GM12878 (cell line): ENCODE data around the gene C1orf174. TPM values are rescaled to one million over a fixed set of nuclear protein-coding genes. Genes with fewer than 3 reads are reported as not detected.

ENCODE experiments used
- ATAC-seq: fragments of 200-7000 bp; cut with Tn5 transposase; 3 replicates; pipeline ENCODE4 v1.9.1; 2020; ENCODE audit warnings: mild to moderate bottlenecking, moderate library complexity
- BruUV-seq: library from RNA; stranded (reverse); fragments of 400-500 nt; replicated peaks from 2 replicates; lab custom pipeline; 2021; lab: Mats Ljungman, UMichigan
- CTCF ChIA-PET: fragments of 300-600 bp; sonication (Branson Sonifier 250); formaldehyde crosslinking; extraction: SDS; loops from one replicate; lab custom pipeline; 2021; ENCODE audit warnings: inconsistent platforms; lab: Yijun Ruan, JAX
- POLR2A ChIA-PET: fragments of 350-600 bp; formaldehyde crosslinking; extraction: SDS; loops from one replicate; lab custom pipeline; 2021; ENCODE audit warnings: inconsistent platforms; lab: Charles Lee
- RAD21 ChIA-PET: fragments of 300-600 bp; sonication (Branson Sonifier 250); formaldehyde crosslinking; loops from one replicate; lab custom pipeline; 2023; ENCODE audit warnings: antibody characterized with exemption; ENCODE audit not compliant: unreplicated experiment; lab: Charles Lee
- SMC1A ChIA-PET: fragments of 300-600 bp; sonication (Branson Sonifier 250); formaldehyde crosslinking; loops from one replicate; lab custom pipeline; 2023; ENCODE audit not compliant: unreplicated experiment, uncharacterized antibody; lab: Charles Lee
- DNase-seq: peaks from one replicate; pipeline ENCODE4 v3.0.0-alpha.2; 2011; ENCODE audit warnings: low read depth, low spot score
- FAIRE-seq: peaks from 3 replicates; lab custom pipeline; 2011; peaks lifted over from hg19 to GRCh38; lab: Jason Lieb, UNC
- H2AFZ ChIP-seq: 2 replicates; pipeline ENCODE4 v1.6.0; 2011; ENCODE audit warnings: low read depth, low read length, control low read depth; ENCODE audit not compliant: control insufficient read depth
- H3K27ac ChIP-seq: 2 replicates; pipeline ENCODE4 v1.5.1; 2011; ENCODE audit warnings: control low read depth; ENCODE audit not compliant: control insufficient read depth, insufficient read depth
- H3K27me3 ChIP-seq, 2 experiments: replicated peaks in 1 of 2; 2 replicates each; pipeline versions ENCODE4 v1.6.0 to v1.6.1; 2011; ENCODE audit warnings: low read length in 1 of 2; ENCODE audit not compliant: control insufficient read depth in 2 of 2, insufficient read depth in 2 of 2
- H3K36me3 ChIP-seq, 2 experiments: 2 replicates each; pipeline ENCODE4 v1.5.1; 2011; ENCODE audit warnings: low read length in 1 of 2; ENCODE audit not compliant: control insufficient read depth in 2 of 2, insufficient read depth in 2 of 2
- H3K4me1 ChIP-seq: 2 replicates; pipeline ENCODE4 v1.6.1; 2011; ENCODE audit warnings: mild to moderate bottlenecking, low read length, moderate library complexity, mixed read lengths; ENCODE audit not compliant: control insufficient read depth, insufficient read depth
- H3K4me2 ChIP-seq: 2 replicates; pipeline ENCODE4 v1.6.0; 2011; ENCODE audit warnings: control low read depth; ENCODE audit not compliant: control insufficient read depth, insufficient read depth
- H3K4me3 ChIP-seq: fragments of 200-600 bp; sonication (generic); 2 replicates; pipeline ENCODE4 v1.5.1; 2016
- H3K79me2 ChIP-seq: 2 replicates; pipeline ENCODE4 v1.6.0; 2011; ENCODE audit warnings: low read length; ENCODE audit not compliant: control insufficient read depth, insufficient read depth
- H3K9ac ChIP-seq: 2 replicates; pipeline ENCODE4 v1.8.0; 2011; ENCODE audit warnings: low read length, control low read depth, mixed read lengths; ENCODE audit not compliant: control insufficient read depth, insufficient read depth
- H3K9me3 ChIP-seq: replicated peaks from 3 replicates; pipeline ENCODE4 v1.5.1; 2011; ENCODE audit warnings: mild to moderate bottlenecking, low read length; ENCODE audit not compliant: control insufficient read depth, insufficient read depth
- H4K20me1 ChIP-seq: 2 replicates; pipeline ENCODE4 v1.6.0; 2011; ENCODE audit not compliant: control insufficient read depth, insufficient read depth
- ASH2L ChIP-seq: fragments of 300-600, 200-600 bp; sonication (generic); IDR thresholded peaks from 2 replicates; pipeline ENCODE4 v1.6.1; 2017; ENCODE audit warnings: low read depth, mild to moderate bottlenecking, borderline replicate concordance
- BCLAF1 ChIP-seq: fragments of 450-650 bp; IDR thresholded peaks from 2 replicates; pipeline ENCODE4 v1.6.1; 2017; ENCODE audit warnings: antibody characterized with exemption, mild to moderate bottlenecking, moderate library complexity
- CEBPB ChIP-seq, 2 experiments: fragments of 150-350 bp in 1 of 2; IDR thresholded peaks; 2 replicates each; pipeline ENCODE4 v1.6.1; 2012 to 2014; ENCODE audit warnings: low read depth in 2 of 2, low read length in 2 of 2, borderline replicate concordance in 1 of 2, inconsistent platforms in 1 of 2
- CHD2 ChIP-seq: IDR thresholded peaks from 2 replicates; pipeline ENCODE4 v1.6.1; 2011; ENCODE audit warnings: low read depth, low read length, improper control_type of control experiment, borderline replicate concordance
- EP300 ChIP-seq, 2 experiments: fragments of 150-350 bp in 1 of 2; IDR thresholded peaks; 2 replicates each; pipeline ENCODE4 v1.6.1; 2011 to 2012; ENCODE audit warnings: low read depth in 2 of 2, low read length in 2 of 2, borderline replicate concordance in 1 of 2, improper control_type of control experiment in 1 of 2, inconsistent platforms in 1 of 2; ENCODE audit not compliant: control insufficient read depth in 1 of 2
- HCFC1 ChIP-seq: fragments of 150-350 bp; IDR thresholded peaks from 2 replicates; pipeline ENCODE4 v1.6.1; 2014; ENCODE audit warnings: low read length
- LARP7 ChIP-seq: fragments of 450-650 bp; IDR thresholded peaks from 2 replicates; pipeline ENCODE4 v1.6.1; 2017; ENCODE audit warnings: mild to moderate bottlenecking
- MYB ChIP-seq: fragments of 150-350 bp; IDR thresholded peaks from 2 replicates; pipeline ENCODE4 v1.6.1; 2014; ENCODE audit warnings: mild to moderate bottlenecking, low read depth, low read length, borderline replicate concordance
- PBX3 ChIP-seq: IDR thresholded peaks from 2 replicates; pipeline ENCODE4 v1.6.1; 2011; ENCODE audit warnings: mild to moderate bottlenecking, low read depth, low read length, moderate library complexity; ENCODE audit not compliant: insufficient replicate concordance
- RAD21 ChIP-seq: IDR thresholded peaks from 2 replicates; pipeline ENCODE4 v1.6.1; 2011; ENCODE audit warnings: mild to moderate bottlenecking, low read depth, low read length, moderate library complexity; ENCODE audit not compliant: insufficient read depth
- RUNX3 ChIP-seq: IDR thresholded peaks from 2 replicates; pipeline ENCODE4 v1.6.1; 2012; ENCODE audit warnings: low read length, inconsistent platforms
- SKIL ChIP-seq: fragments of 450-650 bp; IDR thresholded peaks from 2 replicates; pipeline ENCODE4 v1.6.1; 2017; ENCODE audit warnings: mild to moderate bottlenecking, low read depth, inconsistent platforms; ENCODE audit not compliant: poor library complexity, severe bottlenecking
- SUZ12 ChIP-seq: fragments of 200-600 bp; sonication (generic); IDR thresholded peaks from one replicate; pipeline ENCODE4 v1.6.1; 2018; ENCODE audit warnings: antibody characterized with exemption, mild to moderate bottlenecking; ENCODE audit not compliant: unreplicated experiment
- TCF3 ChIP-seq: IDR thresholded peaks from 2 replicates; pipeline ENCODE4 v1.6.1; 2012; ENCODE audit warnings: low read depth, mild to moderate bottlenecking, low read length, borderline replicate concordance; ENCODE audit not compliant: insufficient read depth
- ZBED1 ChIP-seq: IDR thresholded peaks from 2 replicates; pipeline ENCODE4 v1.6.1; 2016; ENCODE audit warnings: borderline replicate concordance
- WGBS: methylation state at CpG from one replicate; pipeline ENCODE4 v1.1.6; 2016; ENCODE audit warnings: low lambda C conversion rate; ENCODE audit not compliant: insufficient replicate concordance, insufficient coverage; ENCODE audit errors: missing lambda C conversion rate; 5-methylcytosine and 5-hydroxymethylcytosine counted together
- in situ Hi-C: fragments of 300-500 bp; cut with MboI; formaldehyde crosslinking; loops from 9 replicates; pipeline ENCODE4 v1.14.3; 2018; ENCODE audit warnings: mixed read lengths
- intact Hi-C: fragments of 100-400 bp; cut with micrococcal nuclease; formaldehyde crosslinking; loops from one replicate; pipeline ENCODE4 v1.14.2; 2022; ENCODE audit not compliant: unreplicated experiment
- polyA plus RNA-seq, 11 experiments: library from polyadenylated mRNA; depleted of rRNA in 4 of 11; unstranded in 6 of 11; stranded (reverse) in 5 of 11; fragments of >200 nt; fragmentation: Nextera tagmentation in 4 of 11; fragmentation: Illumina TruSeq in 1 of 11; extraction: Ambion mirVana in 4 of 11; extraction: Trizol in 1 of 11; gene quantifications; 1 replicate in 1 of 11; 2 replicates in 10 of 11; pipeline versions ENCODE4 v1.2.1 to v1.2.3, GENCODE V29; 2011 to 2016; ENCODE audit warnings: inconsistent platforms in 2 of 11, missing spikeins in 2 of 11, low read depth in 1 of 11
- total RNA-seq, 4 experiments: library from RNA; depleted of rRNA in 3 of 4; stranded (reverse); fragments of >200 nt in 3 of 4; fragmentation: Illumina TruSeq in 1 of 4; extraction: Trizol in 1 of 4; gene quantifications; 2 replicates each; pipeline versions ENCODE4 v1.2.1 to v1.2.3, GENCODE V29; 2013 to 2021

Gene C1orf174
- total and polyA plus RNA-seq, 10 of the 15 experiments (the other 5 are each of a cell fraction or from before 2014, with no cell fraction given), result 17.5 to 35.4 (median 25.1) TPM

GRCh38 chr1:3943806-3944577 is 43.9 kb upstream of the C1orf174 start:
- Histone ChIP-seq H2AFZ (no peak overlapping the region), H3K9me3 (no peaks in the 10 kb centered on the region; the same call in 2 of the 3 replicates), H3K36me3 (no peaks in the 10 kb centered on the region), H3K4me1 (no peaks in the 10 kb centered on the region), H3K4me2 (no peak overlapping the region), H3K9ac (no peak overlapping the region), H4K20me1 (no peaks in the 10 kb centered on the region), H3K4me3 (no peak overlapping the region), H3K79me2 (no peaks in the 10 kb centered on the region), H3K27ac (no peak overlapping the region), H3K27me3 (no peaks in the 10 kb centered on the region; a peak in 1 of 4 replicates)
- BruUV-seq, result no TSS peak
- in situ Hi-C loops, result no loop called here
- RAD21 ChIA-PET, result no interaction called here
- CTCF ChIA-PET, result no interaction called here
- SMC1A ChIA-PET, result no interaction called here
- no peak for ATAC-seq
- TF ChIP-seq RUNX3, result no peak
- TF ChIP-seq CHD2, result no peak
- TF ChIP-seq SUZ12, result no peak
- TF ChIP-seq LARP7, result no peak
- TF ChIP-seq HCFC1, result no peak
- TF ChIP-seq ZBED1, result no peak
- no peak for TF ChIP-seq SKIL
- no peak for TF ChIP-seq CEBPB (IDR thresholded peaks at IDR 0.05; ENCODE audit: borderline replicate concordance in 1 of 2, low read depth in 2 of 2, low read length in 2 of 2)
- TF ChIP-seq ASH2L, result no peak
- TF ChIP-seq TCF3, result no peak
- TF ChIP-seq RAD21, result no peak
- TF ChIP-seq EP300 (IDR thresholded peaks at IDR 0.05; ENCODE audit: borderline replicate concordance in 1 of 2, control insufficient read depth in 1 of 2, low read depth in 2 of 2, low read length in 2 of 2), result no peak
- TF ChIP-seq BCLAF1, result no peak
- no peak for TF ChIP-seq PBX3
- TF ChIP-seq MYB, result no peak
- no peak for FAIRE-seq
- 44% methylated on average over 28 of the region's 29 CpGs for WGBS
- POLR2A ChIA-PET, result no interaction called here
- no peak for DNase-seq
- intact Hi-C loops, result no loop called here
